SIG-M5 (cell line): ENCODE results near the gene CABP2.
"Not testable (repeated sequence)": the region's sequence is repeated elsewhere in the genome, so short reads cannot be mapped to it uniquely, and the experiment has no call there.

Source experiments
- DNase-seq: peaks from one replicate; lab custom pipeline; 2025; lab: John Stamatoyannopoulos, UW

CABP2 gene

GRCh38 chr11:67476692-67477091 is 46.6 kb downstream of the CABP2 start:
- DNase-seq: not testable (repeated sequence)

DNA sequence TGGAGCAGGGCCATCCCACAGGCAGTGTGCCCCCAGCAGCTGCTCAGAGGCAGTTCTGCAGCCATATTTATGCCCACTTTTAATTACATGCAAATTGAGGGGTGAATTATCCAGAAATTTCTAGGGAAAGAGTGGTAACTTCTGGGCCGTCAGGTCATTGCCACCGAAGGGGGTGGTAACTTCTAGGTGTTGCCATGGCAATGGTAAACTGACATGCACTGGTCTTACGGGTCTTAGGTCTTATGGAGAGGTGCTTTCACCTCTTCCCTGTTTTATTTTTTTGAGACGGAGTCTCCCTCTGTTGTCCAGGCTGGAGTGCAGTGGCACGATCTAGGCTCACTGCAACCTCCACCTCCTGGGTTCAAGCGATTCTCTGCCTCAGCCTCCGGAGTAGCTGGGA is 50.4 kb downstream of the CABP2 start:
- DNase-seq: no peak

GRCh38 chr11:67470337-67471002 is 52.8 kb downstream of the CABP2 start:
- no peak for DNase-seq

GRCh38 chr11:67469508-67469811 is 53.8 kb downstream of the CABP2 start:
- no peak for DNase-seq
